GM21786 (cell line): Measurements from ENCODE around the gene FAM83E.

Source experiments
- ATAC-seq: cut with Tn5 transposase; IDR thresholded peaks from one replicate; pipeline ENCODE4 v1.9.1; 2021; ENCODE audit not compliant: unreplicated experiment

FAM83E gene

GRCh38 chr19:48613024-48613851, 1.6 kb downstream of the FAM83E start:
- ATAC-seq = no peak

- ATAC-seq = no peak
Measured at GRCh38 chr19:48611872-48612271, 3.0 kb downstream of the FAM83E start.

- ATAC-seq = no peak
Measured at GRCh38 chr19:48609571-48610108, 5.2 kb downstream of the FAM83E start.

GRCh38 chr19:48608798-48609263, 6.0 kb downstream of the FAM83E start:
- ATAC-seq = no peak

GRCh38 chr19:48607359-48607755, 7.5 kb downstream of the FAM83E start:
- no peak for ATAC-seq

GRCh38 chr19:48606463-48607358, 8.2 kb downstream of the FAM83E start, which contains the start of gene SPACA4:
SPACA4 (plus strand) TSS chr19:48606742; CDS start chr19:48606979, 237 bp downstream.
- ATAC-seq = no peak

- ATAC-seq = no peak
Measured at GRCh38 chr19:48603850-48604249, 11.0 kb downstream of the FAM83E start.

- ATAC-seq = no peak
Measured at GRCh38 chr19:48603449-48603848, 11.4 kb downstream of the FAM83E start.

GRCh38 chr19:48603001-48603400, 11.9 kb downstream of the FAM83E start:
- no peak for ATAC-seq

GRCh38 chr19:48600679-48601417, 14.0 kb downstream of the FAM83E start:
- no peak for ATAC-seq

GRCh38 chr19:48598996-48599700, 15.7 kb downstream of the FAM83E start:
- no peak for ATAC-seq

GRCh38 chr19:48596679-48597465, 18.0 kb downstream of the FAM83E start:
- no peak for ATAC-seq

- ATAC-seq = no peak
Measured at GRCh38 chr19:48596237-48596636, 18.6 kb downstream of the FAM83E start.

- no peak for ATAC-seq
Measured at GRCh38 chr19:48595833-48596232, 19.0 kb downstream of the FAM83E start.

GRCh38 chr19:48595171-48595570, 19.7 kb downstream of the FAM83E start:
- no peak for ATAC-seq

GRCh38 chr19:48591021-48591420, 23.9 kb downstream of the FAM83E start:
- ATAC-seq = no peak

- no peak for ATAC-seq
Measured at GRCh38 chr19:48588670-48589401, 26.0 kb downstream of the FAM83E start.

- no peak for ATAC-seq
Measured at GRCh38 chr19:48587387-48587786, 27.5 kb downstream of the FAM83E start.

- ATAC-seq = no peak
Measured at GRCh38 chr19:48582168-48582567, 32.7 kb downstream of the FAM83E start.
